ENCODE results near the gene ZNF609.

The ZNF609 gene

DNA sequence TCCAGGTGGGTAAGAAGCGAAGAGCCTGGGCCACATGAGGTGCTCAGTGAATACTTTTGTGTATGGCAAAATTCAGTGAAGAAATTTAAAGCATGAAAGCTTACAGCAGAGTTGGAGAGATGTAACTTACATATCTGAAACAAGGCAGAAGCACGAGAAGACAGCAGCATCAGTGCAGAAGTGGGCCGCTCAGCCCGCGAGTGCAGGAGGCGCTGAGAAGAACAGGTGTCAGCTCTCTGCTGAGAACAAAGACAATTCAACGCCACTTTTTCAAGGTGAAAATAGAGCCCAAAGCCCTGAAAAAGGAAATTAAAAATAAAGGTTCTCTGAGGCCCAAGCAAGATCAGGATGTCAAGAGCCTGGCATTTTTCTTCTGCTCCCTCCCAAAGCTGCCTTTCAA is 256.8 kb downstream of the ZNF609 start:
- H3K4me3 ChIP-seq (ENCODE audit: low read length): no peak overlapping the region
- TF ChIP-seq, protein P1, sequence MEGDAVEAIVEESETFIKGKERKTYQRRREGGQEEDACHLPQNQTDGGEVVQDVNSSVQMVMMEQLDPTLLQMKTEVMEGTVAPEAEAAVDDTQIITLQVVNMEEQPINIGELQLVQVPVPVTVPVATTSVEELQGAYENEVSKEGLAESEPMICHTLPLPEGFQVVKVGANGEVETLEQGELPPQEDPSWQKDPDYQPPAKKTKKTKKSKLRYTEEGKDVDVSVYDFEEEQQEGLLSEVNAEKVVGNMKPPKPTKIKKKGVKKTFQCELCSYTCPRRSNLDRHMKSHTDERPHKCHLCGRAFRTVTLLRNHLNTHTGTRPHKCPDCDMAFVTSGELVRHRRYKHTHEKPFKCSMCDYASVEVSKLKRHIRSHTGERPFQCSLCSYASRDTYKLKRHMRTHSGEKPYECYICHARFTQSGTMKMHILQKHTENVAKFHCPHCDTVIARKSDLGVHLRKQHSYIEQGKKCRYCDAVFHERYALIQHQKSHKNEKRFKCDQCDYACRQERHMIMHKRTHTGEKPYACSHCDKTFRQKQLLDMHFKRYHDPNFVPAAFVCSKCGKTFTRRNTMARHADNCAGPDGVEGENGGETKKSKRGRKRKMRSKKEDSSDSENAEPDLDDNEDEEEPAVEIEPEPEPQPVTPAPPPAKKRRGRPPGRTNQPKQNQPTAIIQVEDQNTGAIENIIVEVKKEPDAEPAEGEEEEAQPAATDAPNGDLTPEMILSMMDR (conservative IDR thresholded peaks at IDR 0.05; ENCODE audit: low read depth, low read length): no peak
- DNase-seq (ENCODE audit: low read depth): no peak

- TF ChIP-seq, protein P1 (conservative IDR thresholded peaks at IDR 0.05; ENCODE audit: low read depth, low read length): no peak
- no peak for DNase-seq (ENCODE audit: low read depth)
- no peak overlapping the region for H3K4me3 ChIP-seq (ENCODE audit: low read length)
These were observed 257.5 kb downstream of the ZNF609 start for GRCh38 chr15:64717735-64718495.

DNA sequence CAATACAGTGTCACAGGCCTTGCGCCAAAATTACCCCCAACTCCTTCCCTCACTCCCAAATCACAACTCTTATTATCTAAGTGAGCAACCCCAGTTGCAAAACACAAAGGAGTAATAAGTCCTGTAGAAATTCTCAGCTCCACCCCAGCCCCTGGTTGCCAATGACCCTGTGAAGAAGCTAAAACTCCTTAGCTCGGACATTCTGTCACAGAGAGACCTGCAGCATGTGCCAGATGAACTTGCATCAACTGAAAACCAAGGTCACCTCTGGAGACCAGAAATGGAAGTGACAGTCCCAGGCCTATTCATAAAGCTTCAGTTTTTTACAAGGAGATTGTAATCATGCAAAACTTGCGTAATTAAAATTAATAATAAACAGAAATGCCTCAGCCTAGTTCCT is 259.8 kb downstream of the ZNF609 start:
- no peak overlapping the region for H3K4me3 ChIP-seq (ENCODE audit: low read length)
- DNase-seq (ENCODE audit: low read depth): no peak
- TF ChIP-seq, protein P1 (conservative IDR thresholded peaks at IDR 0.05; ENCODE audit: low read depth, low read length): no peak

- TF ChIP-seq, protein P1 (conservative IDR thresholded peaks at IDR 0.05; ENCODE audit: low read depth, low read length): no peak
- no peak for DNase-seq (ENCODE audit: low read depth)
- H3K4me3 ChIP-seq (ENCODE audit: low read length): no peak overlapping the region
These were observed 269.8 kb downstream of the ZNF609 start for GRCh38 chr15:64730151-64730550.

GRCh38 chr15:64731012-64731804 is 270.8 kb downstream of the ZNF609 start:
- DNase-seq (ENCODE audit: low read depth): no peak
- TF ChIP-seq, protein P1 (conservative IDR thresholded peaks at IDR 0.05; ENCODE audit: low read depth, low read length): peak; percentile 82
- no peak overlapping the region for H3K4me3 ChIP-seq (ENCODE audit: low read length)

DNA sequence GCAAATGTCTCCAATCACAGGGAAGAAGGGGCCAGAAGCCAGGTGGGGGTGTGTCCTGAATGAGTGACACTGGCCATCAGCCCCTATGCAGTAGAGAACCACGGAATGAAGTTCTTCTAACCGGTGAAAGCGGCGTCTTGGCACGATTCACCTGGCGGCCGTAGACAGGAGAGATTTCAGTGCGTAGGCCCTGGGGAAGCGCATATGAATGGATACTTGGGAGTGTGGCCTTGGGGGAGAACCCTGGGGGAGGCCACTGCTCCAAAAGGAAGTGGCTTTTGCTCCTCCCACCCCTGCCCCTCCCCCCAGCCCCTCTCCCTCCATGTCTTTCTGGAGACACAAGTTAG is 271.4 kb downstream of the ZNF609 start:
- no peak overlapping the region for H3K4me3 ChIP-seq (ENCODE audit: low read length)
- no peak for DNase-seq (ENCODE audit: low read depth)
- TF ChIP-seq, protein P1 (conservative IDR thresholded peaks at IDR 0.05; ENCODE audit: low read depth, low read length): no peak
